ENCODE data around the gene MALT1.

MALT1 gene

GRCh38 chr18:58700209-58700608, 28.9 kb downstream of the MALT1 start:
- TF ChIP-seq CTCF (conservative IDR thresholded peaks at IDR 0.05; ENCODE audit: low read length): no peak
- H3K4me3 ChIP-seq (ENCODE audit: low read length): no peak overlapping the region
- DNase-seq (ENCODE audit: low read depth): no peak

DNA sequence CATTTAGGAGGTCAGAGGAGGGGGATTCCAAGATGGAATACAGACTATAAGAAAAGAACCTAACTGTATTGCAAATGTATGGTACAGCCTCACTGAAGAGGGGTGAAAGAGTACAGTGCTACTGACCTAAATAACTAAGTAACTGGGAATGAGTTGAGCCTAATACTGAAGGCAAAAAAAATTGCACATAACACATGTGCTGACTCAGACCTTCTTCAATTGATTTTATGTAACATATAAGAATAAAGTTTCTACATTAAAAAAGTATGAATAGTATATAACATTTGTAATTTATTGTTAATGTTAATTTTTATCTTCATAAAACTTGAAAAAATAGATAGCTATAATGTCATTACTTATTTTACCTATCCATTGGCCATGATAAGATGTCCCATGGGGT, 41.7 kb downstream of the MALT1 start:
- no peak for TF ChIP-seq CTCF (conservative IDR thresholded peaks at IDR 0.05; ENCODE audit: low read length)
- no peak overlapping the region for H3K4me3 ChIP-seq (ENCODE audit: low read length)
- no peak for DNase-seq (ENCODE audit: low read depth)

DNA sequence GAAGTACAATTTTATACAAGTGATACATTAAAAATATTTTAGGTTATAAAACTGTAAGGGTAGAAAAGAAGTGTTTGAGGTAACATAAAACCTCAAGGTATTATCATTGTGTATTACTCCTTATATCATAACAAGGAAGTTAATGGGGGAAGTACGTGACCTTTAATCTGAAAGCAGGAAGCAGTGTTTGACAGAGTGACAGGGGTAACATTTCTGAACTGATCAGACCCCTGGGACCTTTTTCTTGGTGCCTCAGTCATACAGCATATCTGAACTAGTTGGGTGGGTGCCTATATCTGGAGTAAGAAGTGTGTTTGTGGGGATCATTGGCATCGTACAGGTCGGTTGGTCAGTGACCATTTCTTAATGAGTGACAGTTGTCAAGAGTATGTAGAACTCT, 43.0 kb downstream of the MALT1 start:
- no peak overlapping the region for H3K4me3 ChIP-seq (ENCODE audit: low read length)
- no peak for DNase-seq (ENCODE audit: low read depth)
- TF ChIP-seq CTCF (conservative IDR thresholded peaks at IDR 0.05; ENCODE audit: low read length): no peak

GRCh38 chr18:58714821-58715220, 43.6 kb downstream of the MALT1 start:
- no peak overlapping the region for H3K4me3 ChIP-seq (ENCODE audit: low read length)
- no peak for TF ChIP-seq CTCF (conservative IDR thresholded peaks at IDR 0.05; ENCODE audit: low read length)
- no peak for DNase-seq (ENCODE audit: low read depth)

DNA sequence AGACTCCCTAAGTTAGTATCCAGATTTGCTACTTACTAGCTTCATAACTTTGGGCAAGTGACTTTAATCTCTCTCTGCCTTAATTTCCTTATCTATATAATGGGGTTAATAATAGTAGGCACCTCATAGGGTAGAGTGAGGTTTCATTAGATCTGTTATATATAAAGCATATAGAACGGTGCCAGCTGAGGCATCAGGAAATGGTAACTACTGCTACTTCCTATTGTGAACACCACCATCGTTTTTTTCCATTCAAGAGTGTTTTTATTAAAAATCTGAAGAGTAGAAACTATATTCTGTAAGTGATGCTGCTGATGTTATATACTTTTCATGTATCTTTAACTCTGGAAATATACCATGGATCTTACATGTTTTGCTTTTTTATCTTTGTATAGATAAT, 44.3 kb downstream of the MALT1 start:
- DNase-seq (ENCODE audit: low read depth): no peak
- TF ChIP-seq CTCF (conservative IDR thresholded peaks at IDR 0.05; ENCODE audit: low read length): no peak
- no peak overlapping the region for H3K4me3 ChIP-seq (ENCODE audit: low read length)

DNA sequence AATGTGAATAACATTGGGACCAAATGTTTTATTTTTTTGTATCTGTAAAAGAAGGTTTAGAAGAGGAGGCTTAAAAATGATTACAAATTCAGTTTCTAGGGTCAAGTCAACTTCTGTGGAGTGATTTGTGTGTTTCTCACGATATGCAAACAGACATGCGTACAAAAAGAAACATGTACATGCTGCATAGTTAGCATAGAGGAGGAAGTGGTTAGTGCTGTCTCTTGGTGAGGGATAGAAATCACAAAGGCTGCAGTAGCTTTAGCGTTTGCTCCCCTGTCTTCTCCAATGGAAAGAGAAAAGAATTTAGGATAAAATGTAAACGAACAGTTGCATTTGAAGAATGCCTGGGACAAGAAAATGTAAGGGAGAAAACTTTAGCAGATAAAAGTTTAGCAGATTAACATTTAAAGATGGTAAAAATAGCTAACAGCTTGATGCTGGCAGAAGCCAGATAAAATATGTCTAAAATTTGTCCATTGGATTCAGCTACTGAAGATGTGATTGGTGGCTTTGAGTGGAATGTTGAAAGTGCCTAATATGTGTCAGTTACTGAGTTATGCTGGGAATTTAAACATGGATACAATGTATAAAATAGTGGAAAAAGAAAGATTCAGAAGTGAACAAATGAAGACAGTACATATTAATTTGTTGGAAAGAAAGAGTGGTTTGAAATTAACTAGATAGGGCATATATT, 44.9 kb downstream of the MALT1 start:
- no peak for TF ChIP-seq CTCF (conservative IDR thresholded peaks at IDR 0.05; ENCODE audit: low read length)
- no peak for DNase-seq (ENCODE audit: low read depth)
- H3K4me3 ChIP-seq (ENCODE audit: low read length): no peak overlapping the region

DNA sequence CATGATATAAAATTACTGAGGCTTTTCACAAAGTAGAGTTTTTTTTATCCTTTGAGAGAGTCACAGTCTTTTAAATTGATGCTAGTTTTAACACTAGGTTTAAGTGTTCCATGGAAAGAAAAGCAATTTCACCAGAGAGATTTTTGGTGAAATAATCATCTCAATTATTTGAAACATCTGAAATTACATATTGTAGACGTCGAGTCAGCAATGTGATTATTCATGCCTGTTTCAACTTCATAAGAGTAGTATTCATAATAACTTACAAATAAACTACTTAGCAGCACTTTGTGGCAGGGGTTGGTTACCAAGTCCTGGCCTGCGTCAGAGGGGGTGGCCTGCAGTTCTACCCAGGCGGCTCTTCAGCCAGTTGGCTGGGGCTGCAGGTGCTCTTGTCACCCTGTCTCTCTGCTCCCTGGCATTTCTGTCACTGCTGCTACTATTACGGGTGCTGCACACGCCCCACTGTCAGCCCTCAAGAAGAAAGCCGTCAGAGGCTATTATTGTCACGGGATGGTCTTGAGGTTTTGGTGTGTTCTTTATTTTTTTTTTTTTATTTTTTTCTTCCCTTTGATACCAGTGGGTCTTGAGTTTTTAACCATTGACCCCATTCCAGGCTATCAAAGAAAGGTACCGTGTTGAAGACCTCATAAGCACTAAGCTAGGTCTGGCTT, 50.4 kb downstream of the MALT1 start:
- H3K4me3 ChIP-seq (ENCODE audit: low read length): no peak overlapping the region
- TF ChIP-seq CTCF (conservative IDR thresholded peaks at IDR 0.05; ENCODE audit: low read length): no peak
- peak; percentile 57 for DNase-seq (ENCODE audit: low read depth)

Measured in AG10803 (cell line).